Transverse colon (tissue), 4 donors: ENCODE data around the gene TMTC4. TPM values are rescaled to one million over a fixed set of nuclear protein-coding genes. Genes with fewer than 3 reads are reported as not detected.
A peak's percentile ranks its signal among the peaks of the same experiment; 100 is the strongest.

Experiments
- DNase-seq: peaks from one replicate; pipeline ENCODE4 v3.0.0-alpha.2; 2019
- H3K27ac ChIP-seq, 4 donors: fragments of 200-600 bp; sonication (generic); 2 replicates each; pipeline ENCODE4 v1.5.1; 2016 to 2018; ENCODE audit warnings: inconsistent platforms in 4 of 4
- H3K27me3 ChIP-seq: fragments of 200-600 bp; sonication (generic); 2 replicates; pipeline ENCODE4 v1.5.1; 2017; ENCODE audit warnings: inconsistent platforms
- H3K36me3 ChIP-seq, 4 donors: fragments of 200-600 bp; sonication (generic); 2 replicates each; pipeline ENCODE4 v1.5.1; 2017 to 2019; ENCODE audit warnings: inconsistent platforms in 4 of 4
- H3K4me1 ChIP-seq, 4 donors: fragments of 200-600 bp; sonication (generic); 2 replicates each; pipeline ENCODE4 v1.5.1; 2017 to 2020; ENCODE audit warnings: inconsistent platforms in 4 of 4
- H3K4me3 ChIP-seq, 4 donors: fragments of 200-600 bp; sonication (generic); 1 replicate in 1 of 4; 2 replicates in 3 of 4; pipeline versions ENCODE4 v1.5.1 to v1.6.1; 2017 to 2019; ENCODE audit warnings: inconsistent platforms in 4 of 4
- H3K9me3 ChIP-seq, 2 donors: fragments of 200-600 bp; sonication (generic); 2 replicates each; pipeline ENCODE4 v1.5.1; 2017 to 2019; ENCODE audit warnings: inconsistent platforms in 2 of 2
- EP300 ChIP-seq: sonication (generic); formaldehyde crosslinking; IDR thresholded peaks from one replicate; pipeline ENCODE4 v1.6.1; 2017; ENCODE audit warnings: antibody characterized with exemption, low read depth
- POLR2A ChIP-seq: fragments of 450-650 bp; IDR thresholded peaks from one replicate; pipeline ENCODE4 v1.6.1; 2016; ENCODE audit warnings: antibody characterized with exemption, mild to moderate bottlenecking, moderate library complexity
- POLR2AphosphoS5 ChIP-seq, 3 donors: sonication (generic); formaldehyde crosslinking; IDR thresholded peaks; one replicate each; pipeline ENCODE4 v1.6.1; 2016; ENCODE audit warnings: antibody characterized with exemption in 3 of 3
- WGBS, 2 donors: methylation state at CpG; one replicate each; pipeline ENCODE4 v1.1.5; 2018; ENCODE audit warnings: low coverage in 1 of 2; 5-methylcytosine and 5-hydroxymethylcytosine counted together
- in situ Hi-C, 4 donors: fragments of 200-750 bp; cut with MboI; loops; one replicate each; pipeline versions ENCODE4 v1.15.0 to v1.15.1; 2017; ENCODE audit warnings: low sequenced_read_pairs in 3 of 4, low pct_ligation_motif_present in 1 of 4, low pct_unique_long_range_greater_than_20kb in 1 of 4
- intact Hi-C: fragments of 100-400 bp; cut with DNase I; formaldehyde crosslinking; loops from one replicate; pipeline ENCODE4 v1.15.1; 2023; ENCODE audit warnings: low total_unique reads
- total RNA-seq, 4 donors: library from RNA; depleted of rRNA; stranded (reverse); fragments of >200 nt; gene quantifications; one replicate each; pipeline ENCODE4 v1.1.0, GENCODE V29; 2016
- TF ChIP-seq, protein P1 (sequence below), 5 experiments: fragments of 200-600 bp in 3 of 5; fragments of 450-650 bp in 2 of 5; sonication (generic) in 3 of 5; IDR thresholded peaks; 1 replicate in 2 of 5; 2 replicates in 3 of 5; pipeline ENCODE4 v1.5.1; 2016 to 2017; ENCODE audit warnings: antibody characterized with exemption in 5 of 5, inconsistent platforms in 3 of 5, mild to moderate bottlenecking in 2 of 5, moderate library complexity in 1 of 5

The TMTC4 gene
- total RNA-seq, 4 donors from 2014 or later, result 19.5 to 136 (median 30.0) TPM

DNA sequence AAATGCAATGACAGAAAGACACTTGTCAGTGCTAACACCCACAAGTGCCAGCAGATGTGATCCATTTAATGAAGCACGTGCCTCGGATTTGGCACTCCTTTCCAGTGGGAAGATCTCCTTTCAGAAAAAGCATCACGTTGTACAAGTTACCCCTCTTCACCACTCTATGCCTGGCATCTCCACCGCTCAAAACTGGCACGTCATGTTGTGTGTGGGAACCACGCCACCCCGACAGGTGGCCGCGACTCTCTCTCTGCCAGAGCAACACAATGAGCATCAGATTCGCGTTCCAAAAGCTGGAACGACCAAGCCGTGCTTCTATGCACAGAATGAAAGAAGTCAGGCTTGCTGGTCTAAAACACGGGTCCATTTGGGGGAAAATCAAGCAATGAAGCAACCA lies 24.3 kb downstream of the TMTC4 start:
- Histone ChIP-seq H3K9me3 (no peaks in the 10 kb centered on the region), H3K27me3 (no peaks in the 10 kb centered on the region), H3K4me1 (no peaks in the 10 kb centered on the region), H3K4me3 (no peak overlapping the region), H3K36me3 (peaks cover 0 to 5% (median 0%) of the 10 kb centered on the region in 4 donors), H3K27ac (no peak overlapping the region)
- 83% methylated on average over 14 of the region's 14 CpGs; no CpG with 5 or more reads in 1 of the 2 donors for WGBS, 2 donors
- TF ChIP-seq EP300 (no peak), POLR2AphosphoS5 (IDR thresholded peaks at IDR 0.05) (no peak), POLR2A (no peak)
- TF ChIP-seq, protein P1, sequence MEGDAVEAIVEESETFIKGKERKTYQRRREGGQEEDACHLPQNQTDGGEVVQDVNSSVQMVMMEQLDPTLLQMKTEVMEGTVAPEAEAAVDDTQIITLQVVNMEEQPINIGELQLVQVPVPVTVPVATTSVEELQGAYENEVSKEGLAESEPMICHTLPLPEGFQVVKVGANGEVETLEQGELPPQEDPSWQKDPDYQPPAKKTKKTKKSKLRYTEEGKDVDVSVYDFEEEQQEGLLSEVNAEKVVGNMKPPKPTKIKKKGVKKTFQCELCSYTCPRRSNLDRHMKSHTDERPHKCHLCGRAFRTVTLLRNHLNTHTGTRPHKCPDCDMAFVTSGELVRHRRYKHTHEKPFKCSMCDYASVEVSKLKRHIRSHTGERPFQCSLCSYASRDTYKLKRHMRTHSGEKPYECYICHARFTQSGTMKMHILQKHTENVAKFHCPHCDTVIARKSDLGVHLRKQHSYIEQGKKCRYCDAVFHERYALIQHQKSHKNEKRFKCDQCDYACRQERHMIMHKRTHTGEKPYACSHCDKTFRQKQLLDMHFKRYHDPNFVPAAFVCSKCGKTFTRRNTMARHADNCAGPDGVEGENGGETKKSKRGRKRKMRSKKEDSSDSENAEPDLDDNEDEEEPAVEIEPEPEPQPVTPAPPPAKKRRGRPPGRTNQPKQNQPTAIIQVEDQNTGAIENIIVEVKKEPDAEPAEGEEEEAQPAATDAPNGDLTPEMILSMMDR (IDR thresholded peaks at IDR 0.05), result no peak
- no peak for DNase-seq
- intact Hi-C loops, result no loop called here
- in situ Hi-C loops, result no loop called here

DNA sequence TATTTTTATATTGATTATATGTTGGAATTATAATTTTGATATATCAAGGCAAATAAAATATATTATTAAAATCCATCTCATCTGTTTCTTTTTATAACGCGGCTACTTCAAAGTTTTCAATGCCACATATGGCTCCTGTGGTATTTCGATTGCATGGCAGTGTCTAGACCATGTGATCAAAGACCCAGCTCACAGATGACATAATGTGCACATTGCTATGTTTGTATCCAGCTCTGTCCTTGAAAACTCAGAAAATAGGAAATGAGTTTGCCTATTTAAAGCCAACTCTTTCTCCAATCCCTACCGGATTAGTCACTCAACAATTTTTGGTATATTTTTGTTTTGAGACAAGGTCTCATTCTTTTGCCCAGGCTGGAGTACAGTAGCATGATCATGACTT lies 26.2 kb downstream of the TMTC4 start:
- DNase-seq, result no peak
- TF ChIP-seq, protein P1 (IDR thresholded peaks at IDR 0.05), result no peak
- TF ChIP-seq POLR2AphosphoS5 (IDR thresholded peaks at IDR 0.05), result no peak
- no peak for TF ChIP-seq EP300
- TF ChIP-seq POLR2A, result no peak
- H3K4me1 ChIP-seq, result no peaks in the 10 kb centered on the region
- H3K27ac ChIP-seq, result no peak overlapping the region
- 92 to 98% methylated on average over 4 of the region's 4 CpGs for WGBS, 2 donors
- no peaks in the 10 kb centered on the region for H3K9me3 ChIP-seq
- no peaks in the 10 kb centered on the region for H3K27me3 ChIP-seq
- intact Hi-C loops (no loop called here), in situ Hi-C loops (no loop called here)
- peaks cover 0 to 5% (median 0%) of the 10 kb centered on the region in 4 donors for H3K36me3 ChIP-seq
- no peak overlapping the region for H3K4me3 ChIP-seq

DNA sequence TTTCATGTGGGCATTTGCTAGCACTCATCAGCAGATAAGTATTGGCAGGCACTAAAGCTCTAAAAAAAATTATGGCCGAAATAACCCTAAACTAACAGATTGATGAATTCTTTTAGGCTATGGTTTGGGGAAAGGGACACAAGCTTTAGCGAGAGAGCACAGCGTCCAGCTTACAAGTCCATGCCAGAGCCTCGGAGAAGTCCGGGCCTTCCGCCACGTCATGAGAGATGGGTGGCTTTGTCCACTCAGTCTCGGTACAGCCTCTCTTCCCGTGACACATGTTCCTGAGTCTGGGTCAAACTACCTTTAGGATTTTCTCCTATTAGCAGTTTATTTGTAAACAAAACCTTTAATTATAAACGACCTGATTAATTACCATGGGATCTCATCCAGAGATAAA lies 27.7 kb downstream of the TMTC4 start:
- intact Hi-C loops (no loop called here), in situ Hi-C loops (no loop called here)
- H3K27me3 ChIP-seq, result no peaks in the 10 kb centered on the region
- no peaks in the 10 kb centered on the region for H3K9me3 ChIP-seq
- TF ChIP-seq EP300 (no peak), POLR2AphosphoS5 (IDR thresholded peaks at IDR 0.05) (no peak), POLR2A (no peak)
- TF ChIP-seq, protein P1 (IDR thresholded peaks at IDR 0.05), result no peak
- 93 to 96% methylated on average over 10 of the region's 10 CpGs for WGBS, 2 donors
- H3K27ac ChIP-seq, result no peak overlapping the region
- no peak for DNase-seq
- H3K4me1 ChIP-seq, result no peaks in the 10 kb centered on the region
- no peak overlapping the region for H3K4me3 ChIP-seq
- H3K36me3 ChIP-seq, result peaks cover 0 to 2% (median 0%) of the 10 kb centered on the region in 4 donors

DNA sequence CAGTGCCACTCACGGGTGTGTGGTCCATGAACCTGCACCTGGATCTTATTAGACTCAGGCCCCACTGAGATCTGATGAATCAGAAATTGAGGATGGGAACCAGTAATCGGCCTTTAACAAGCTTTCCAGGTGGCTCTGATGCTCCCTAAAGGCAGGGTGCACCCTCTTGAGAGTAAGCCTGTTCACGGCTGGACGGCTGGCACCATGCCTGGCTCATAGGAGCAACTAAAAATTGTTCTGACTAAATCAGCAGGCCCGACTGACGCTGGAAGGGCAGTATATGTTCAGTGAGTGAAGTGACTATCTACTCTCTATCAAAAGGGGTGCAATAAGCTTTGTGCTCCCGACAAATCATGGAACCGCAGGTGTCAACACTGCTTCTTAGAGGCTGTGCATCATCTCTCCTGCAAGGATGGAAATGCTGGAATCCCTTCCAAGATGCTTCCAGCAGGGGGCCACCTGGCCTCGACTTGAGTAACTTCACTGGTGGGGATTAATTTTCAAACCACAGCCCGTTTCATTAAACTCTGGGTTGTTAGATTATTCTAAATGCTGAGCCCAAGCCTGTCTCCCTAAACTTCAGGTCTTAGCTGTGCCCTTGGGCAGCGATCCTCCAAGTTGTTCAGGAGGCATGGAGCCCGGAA lies 28.4 kb downstream of the TMTC4 start:
- in situ Hi-C loops (no loop called here), intact Hi-C loops (no loop called here)
- Histone ChIP-seq H3K27me3 (no peaks in the 10 kb centered on the region), H3K9me3 (no peaks in the 10 kb centered on the region), H3K27ac (no peak overlapping the region), H3K4me1 (no peaks in the 10 kb centered on the region), H3K4me3 (no peak overlapping the region), H3K36me3 (peaks cover 0 to 9% (median 0%) of the 10 kb centered on the region in 4 donors)
- WGBS, 2 donors, result 86 to 100% methylated on average over 1 to 12 of the region's 12 CpGs
- no peak for DNase-seq
- no peak for TF ChIP-seq EP300
- TF ChIP-seq, protein P1 (IDR thresholded peaks at IDR 0.05), result peak in 3 of 5 experiments; percentile 15 to 21 (median 18)
